WTC11 (cell line): ENCODE data around the gene OTOA. TPM values are rescaled to one million over a fixed set of nuclear protein-coding genes. Genes with fewer than 3 reads are reported as not detected.
"Not testable (repeated sequence)": the region's sequence is repeated elsewhere in the genome, so short reads cannot be mapped to it uniquely, and the experiment has no call there.

Experiments used
- ATAC-seq: fragments of 200-7000 bp; cut with Tn5 transposase; 2 replicates; pipeline ENCODE4 v1.10.0; 2021; ENCODE audit warnings: mild to moderate bottlenecking, moderate library complexity
- CTCF ChIA-PET: fragments of 300-600 bp; sonication (Branson Sonifier 250); formaldehyde crosslinking; loops from one replicate; lab custom pipeline; 2021; ENCODE audit warnings: antibody characterized with exemption; lab: Charles Lee
- POLR2A ChIA-PET: fragments of 350-600 bp; sonication (Branson Sonifier 250); formaldehyde crosslinking; loops from one replicate; lab custom pipeline; 2021; ENCODE audit warnings: antibody characterized with exemption; lab: Charles Lee
- DNase-seq: peaks from one replicate; pipeline ENCODE4 v3.0.0; 2021; ENCODE audit warnings: low spot score
- H3K27ac Mint-ChIP-seq: 2 replicates; pipeline ENCODE4 v1.8.0; 2021; ENCODE audit warnings: mixed read lengths
- H3K27me3 Mint-ChIP-seq: 2 replicates; pipeline ENCODE4 v1.8.0; 2021; ENCODE audit warnings: low read depth, mild to moderate bottlenecking, moderate library complexity, mixed read lengths
- H3K36me3 Mint-ChIP-seq: 2 replicates; pipeline ENCODE4 v1.8.0; 2021; ENCODE audit warnings: mixed read lengths
- H3K4me1 Mint-ChIP-seq: 2 replicates; pipeline ENCODE4 v1.8.0; 2022; ENCODE audit warnings: mixed read lengths
- H3K4me3 Mint-ChIP-seq: 2 replicates; pipeline ENCODE4 v1.8.0; 2021; ENCODE audit warnings: mild to moderate bottlenecking, moderate library complexity, mixed read lengths
- H3K9me3 Mint-ChIP-seq: 2 replicates; pipeline ENCODE4 v1.8.0; 2021; ENCODE audit warnings: mixed read lengths
- ELF4 ChIP-seq: sonication (generic); formaldehyde crosslinking; IDR thresholded peaks from 2 replicates; pipeline ENCODE4 v1.8.1; 2022; ENCODE audit warnings: low read depth, mild to moderate bottlenecking, moderate library complexity, missing genetic modification reagents
- EMX1 ChIP-seq: fragments of 250-450 bp; sonication (Bioruptor Pico); IDR thresholded peaks from 2 replicates; pipeline ENCODE4 v1.8.0; 2021; ENCODE audit warnings: mild to moderate bottlenecking
- FOXJ3 ChIP-seq: sonication (generic); formaldehyde crosslinking; IDR thresholded peaks from 2 replicates; pipeline ENCODE4 v1.9.0; 2021; ENCODE audit warnings: missing genetic modification reagents, mild to moderate bottlenecking, borderline replicate concordance
- FOXP1 ChIP-seq: sonication (generic); formaldehyde crosslinking; IDR thresholded peaks from 2 replicates; pipeline ENCODE4 v1.8.0; 2022; ENCODE audit warnings: missing genetic modification reagents, mild to moderate bottlenecking, moderate library complexity, borderline replicate concordance
- GABPB1 ChIP-seq: sonication (generic); formaldehyde crosslinking; IDR thresholded peaks from 2 replicates; pipeline ENCODE4 v1.8.1; 2023; ENCODE audit warnings: mild to moderate bottlenecking, missing genetic modification reagents
- GTF2I ChIP-seq: fragments of 250-450 bp; sonication (Bioruptor Pico); conservative IDR thresholded peaks from 2 replicates; pipeline ENCODE4 v1.4.0; 2021; ENCODE audit warnings: mild to moderate bottlenecking
- NR3C1 ChIP-seq: sonication (generic); formaldehyde crosslinking; conservative IDR thresholded peaks from 2 replicates; pipeline ENCODE4 v1.8.1; 2023; ENCODE audit warnings: low read depth, mild to moderate bottlenecking, missing genetic modification reagents
- PRDM15 ChIP-seq: sonication (generic); formaldehyde crosslinking; IDR thresholded peaks from 2 replicates; pipeline ENCODE4 v1.8.0; 2022; ENCODE audit warnings: missing genetic modification reagents
- STAT6 ChIP-seq: sonication (generic); formaldehyde crosslinking; conservative IDR thresholded peaks from 2 replicates; pipeline ENCODE4 v1.8.1; 2023; ENCODE audit warnings: mild to moderate bottlenecking, low read depth, missing genetic modification reagents, moderate library complexity
- ZNF317 ChIP-seq: sonication (generic); formaldehyde crosslinking; IDR thresholded peaks from 2 replicates; pipeline ENCODE4 v1.8.1; 2023; ENCODE audit warnings: low read depth, mild to moderate bottlenecking, moderate library complexity, missing genetic modification reagents, borderline replicate concordance
- ZNF671 ChIP-seq: fragments of 250-450 bp; sonication (Bioruptor Pico); IDR thresholded peaks from 2 replicates; pipeline ENCODE4 v1.8.0; 2021; ENCODE audit warnings: mild to moderate bottlenecking
- total RNA-seq: library from RNA; stranded (reverse); gene quantifications from 3 replicates; pipeline ENCODE4 v1.2.3, GENCODE V29; 2021

OTOA gene
- total RNA-seq, 1 experiment from 2014 or later = 0.11 TPM

GRCh38 chr16:21629616-21630539, 33.9 kb upstream of the OTOA start:
- DNase-seq, H3K27ac Mint-ChIP-seq, ATAC-seq, CTCF ChIA-PET, H3K4me3 Mint-ChIP-seq, H3K27me3 Mint-ChIP-seq: not testable (repeated sequence)
- peaks cover 22% of the 10 kb centered on the region for H3K9me3 Mint-ChIP-seq
- POLR2A ChIA-PET = interaction anchor here (0.5 kb wide), 1 partner anchor 524 kb away, joined by 9 read pairs; no protein-coding TSS in a partner anchor
- H3K36me3 Mint-ChIP-seq = peaks cover 56% of the 10 kb centered on the region
- H3K4me1 Mint-ChIP-seq = peaks cover 16% of the 10 kb centered on the region

GRCh38 chr16:21630866-21631265, 32.9 kb upstream of the OTOA start:
- Mint-ChIP-seq H3K4me1 (peaks cover 25% of the 10 kb centered on the region), H3K9me3 (peaks cover 22% of the 10 kb centered on the region), H3K36me3 (peaks cover 48% of the 10 kb centered on the region)
- POLR2A ChIA-PET, H3K27ac Mint-ChIP-seq, DNase-seq, H3K4me3 Mint-ChIP-seq, CTCF ChIA-PET, ATAC-seq, H3K27me3 Mint-ChIP-seq: not testable (repeated sequence)

GRCh38 chr16:21631376-21631775, 32.4 kb upstream of the OTOA start:
- POLR2A ChIA-PET, ATAC-seq, H3K27me3 Mint-ChIP-seq, H3K4me3 Mint-ChIP-seq, H3K27ac Mint-ChIP-seq, DNase-seq, CTCF ChIA-PET: not testable (repeated sequence)
- peaks cover 22% of the 10 kb centered on the region for H3K9me3 Mint-ChIP-seq
- H3K4me1 Mint-ChIP-seq = peaks cover 28% of the 10 kb centered on the region
- peaks cover 43% of the 10 kb centered on the region for H3K36me3 Mint-ChIP-seq

- Mint-ChIP-seq H3K9me3 (peaks cover 21% of the 10 kb centered on the region), H3K4me1 (peaks cover 26% of the 10 kb centered on the region), H3K36me3 (peaks cover 36% of the 10 kb centered on the region)
- peak; percentile 44; the same call in 1 of the 2 replicates for TF ChIP-seq GABPB1 (CRISPR knock-in tag)
- ATAC-seq, H3K27ac Mint-ChIP-seq, H3K4me3 Mint-ChIP-seq, POLR2A ChIA-PET, DNase-seq, CTCF ChIA-PET, H3K27me3 Mint-ChIP-seq: not testable (repeated sequence)
These were observed 31.7 kb upstream of the OTOA start for GRCh38 chr16:21631951-21632575.

- peaks cover 16% of the 10 kb centered on the region for H3K36me3 Mint-ChIP-seq
- POLR2A ChIA-PET = no interaction called here
These were observed 29.6 kb upstream of the OTOA start for GRCh38 chr16:21634216-21634615.

GRCh38 chr16:21635694-21636093, 28.1 kb upstream of the OTOA start:
- peaks cover 26% of the 10 kb centered on the region for H3K4me1 Mint-ChIP-seq
- ATAC-seq, H3K9me3 Mint-ChIP-seq, H3K36me3 Mint-ChIP-seq, DNase-seq, CTCF ChIA-PET, H3K4me3 Mint-ChIP-seq, POLR2A ChIA-PET, H3K27me3 Mint-ChIP-seq: not testable (repeated sequence)
- H3K27ac Mint-ChIP-seq = peak overlapping the region; percentile 72

More at GRCh38 chr16:21634216-21634615, 29.6 kb upstream of the OTOA start:
- H3K4me1 Mint-ChIP-seq = peaks cover 26% of the 10 kb centered on the region
- TF ChIP-seq EMX1 = no peak
- TF ChIP-seq PRDM15 (CRISPR knock-in tag) = no peak
- TF ChIP-seq STAT6 (CRISPR knock-in tag) = no peak
- no peak for TF ChIP-seq FOXP1
- TF ChIP-seq GTF2I (CRISPR knock-in tag) = no peak
- TF ChIP-seq ELF4 (CRISPR knock-in tag) = no peak
- no peak for TF ChIP-seq ZNF317 (CRISPR knock-in tag)
- TF ChIP-seq ZNF671 (CRISPR knock-in tag) = no peak
- no peak for TF ChIP-seq NR3C1 (CRISPR knock-in tag)
- TF ChIP-seq FOXJ3 (CRISPR knock-in tag) = no peak
- no peaks in the 10 kb centered on the region for H3K27me3 Mint-ChIP-seq
- no peak overlapping the region for H3K27ac Mint-ChIP-seq
- CTCF ChIA-PET = interaction anchor here (1.1 kb wide), 1 partner anchor 50 kb away, joined by 3 read pairs; no protein-coding TSS in a partner anchor
- DNase-seq (no peak), ATAC-seq (no peak)
- H3K4me3 Mint-ChIP-seq = no peak overlapping the region
- H3K9me3 Mint-ChIP-seq = peaks cover 7% of the 10 kb centered on the region
